Measurements from ENCODE around the gene NACC1. TPM values are rescaled to one million over a fixed set of nuclear protein-coding genes. Genes with fewer than 3 reads are reported as not detected.
A peak's percentile ranks its signal among the peaks of the same experiment; 100 is the strongest.

The NACC1 gene
- total and polyA plus RNA-seq, 4 donors, result 0.86 to 24.7 (median 17.7) TPM

GRCh38 chr19:13102666-13103580, 15.1 kb upstream of the NACC1 start, which contains the start of gene LYL1:
Gene LYL1, minus strand, starts transcription at chr19:13102858. Its CDS starts 1,687 bp downstream, at chr19:13101171.
- TF ChIP-seq NR2F2 (IDR thresholded peaks at IDR 0.05) (peak; percentile 90), RXRA (IDR thresholded peaks at IDR 0.05) (no peak), HNF4A (conservative IDR thresholded peaks at IDR 0.05) (no peak)
- Histone ChIP-seq H3K27ac (ENCODE audit: low read depth in 1 of 2, low read length in 2 of 2) (peak within 1 kb of the TSS; percentile 70 to 85), H3K9me3 (ENCODE audit: control insufficient read depth in 4 of 4, low read length in 3 of 4) (no peaks in the 10 kb centered on the region), H3K9ac (ENCODE audit: low read depth in 1 of 2, low read length in 2 of 2) (peak within 1 kb of the TSS; percentile 22), H3K4me3 (ENCODE audit: low read depth in 1 of 3, low read length in 3 of 3) (peak within 1 kb of the TSS in 2 of 3 donors; percentile 20 to 36), H3K4me1 (ENCODE audit: control insufficient read depth in 4 of 4, insufficient read depth in 4 of 4, low read length in 3 of 4) (peaks cover 5 to 26% (median 14%) of the 10 kb centered on the region in 4 donors), H3K36me3 (ENCODE audit: control insufficient read depth in 4 of 4, insufficient read depth in 3 of 4, low read depth in 1 of 4, low read length in 3 of 4) (peaks cover 0 to 2% (median under 1%) of the 10 kb centered on the region in 4 donors), H3K27me3 (ENCODE audit: control insufficient read depth in 4 of 4, insufficient read depth in 4 of 4, low read length in 3 of 4) (no peaks in the 10 kb centered on the region)
- DNase-seq (ENCODE audit: low spot score), result peak; percentile 93
- WGBS, result 7% methylated on average over 47 of the region's 47 CpGs

- Histone ChIP-seq H3K9me3 (ENCODE audit: control insufficient read depth in 4 of 4, low read length in 3 of 4) (no peaks in the 10 kb centered on the region), H3K36me3 (ENCODE audit: control insufficient read depth in 4 of 4, insufficient read depth in 3 of 4, low read depth in 1 of 4, low read length in 3 of 4) (peaks cover 0 to 2% (median under 1%) of the 10 kb centered on the region in 4 donors), H3K4me1 (ENCODE audit: control insufficient read depth in 4 of 4, insufficient read depth in 4 of 4, low read length in 3 of 4) (peaks cover 5 to 23% (median 10%) of the 10 kb centered on the region in 4 donors), H3K4me3 (ENCODE audit: low read depth in 1 of 3, low read length in 3 of 3) (no peak overlapping the region), H3K27me3 (ENCODE audit: control insufficient read depth in 4 of 4, insufficient read depth in 4 of 4, low read length in 3 of 4) (no peaks in the 10 kb centered on the region), H3K9ac (ENCODE audit: low read depth in 1 of 2, low read length in 2 of 2) (no peak overlapping the region), H3K27ac (ENCODE audit: low read depth in 1 of 2, low read length in 2 of 2) (peak overlapping the region; percentile 70 to 85)
- 79% methylated on average over 13 of the region's 13 CpGs for WGBS
- TF ChIP-seq CTCF (IDR thresholded peaks at IDR 0.05; ENCODE audit: low read depth, low read length, missing input control) (no peak), GABPA (IDR thresholded peaks at IDR 0.05 in 1 of 2, conservative IDR thresholded peaks at IDR 0.05 in 1 of 2) (no peak), HNF4A (conservative IDR thresholded peaks at IDR 0.05) (no peak), ZBTB33 (IDR thresholded peaks at IDR 0.05) (no peak), REST (IDR thresholded peaks at IDR 0.05) (no peak), ATF3 (IDR thresholded peaks at IDR 0.05) (no peak), MAX (IDR thresholded peaks at IDR 0.05) (no peak), RXRA (IDR thresholded peaks at IDR 0.05) (no peak), YY1 (IDR thresholded peaks at IDR 0.05) (no peak), RAD21 (IDR thresholded peaks at IDR 0.05) (no peak), HNF4G (IDR thresholded peaks at IDR 0.05) (no peak)
- peak; percentile 64 for DNase-seq (ENCODE audit: low spot score)
Measured at GRCh38 chr19:13103581-13104359, 14.3 kb upstream of the NACC1 start.
